GM18517 (cell line): ENCODE measurements around the gene ARHGEF12.

Source experiments
- ATAC-seq: cut with Tn5 transposase; IDR thresholded peaks from one replicate; pipeline ENCODE4 v1.9.1; 2021; ENCODE audit warnings: mild to moderate bottlenecking, moderate library complexity; ENCODE audit not compliant: unreplicated experiment

ARHGEF12 gene

GRCh38 chr11:120528749-120529148, 192.5 kb downstream of the ARHGEF12 start:
- ATAC-seq = no peak

- no peak for ATAC-seq
Measured at GRCh38 chr11:120529214-120529613, 193.0 kb downstream of the ARHGEF12 start.

- no peak for ATAC-seq
Measured at GRCh38 chr11:120529911-120530310, 193.7 kb downstream of the ARHGEF12 start.

- no peak for ATAC-seq
Measured at GRCh38 chr11:120532082-120532831, 196.0 kb downstream of the ARHGEF12 start.

GRCh38 chr11:120532832-120533196, 196.6 kb downstream of the ARHGEF12 start:
- no peak for ATAC-seq

GRCh38 chr11:120536091-120536796, 200.0 kb downstream of the ARHGEF12 start:
- ATAC-seq = no peak

GRCh38 chr11:120536797-120537169, 200.6 kb downstream of the ARHGEF12 start:
- ATAC-seq = no peak

- no peak for ATAC-seq
Measured at GRCh38 chr11:120537996-120538395, 201.8 kb downstream of the ARHGEF12 start.

GRCh38 chr11:120538707-120539106, 202.5 kb downstream of the ARHGEF12 start:
- ATAC-seq = no peak
